Ascending aorta (tissue), 2 donors: ENCODE data around the gene CENPT. TPM values are rescaled to one million over a fixed set of nuclear protein-coding genes. Genes with fewer than 3 reads are reported as not detected.

Experiments used
- DNase-seq, 2 donors: peaks; one replicate each; pipeline ENCODE4 v3.0.0-alpha.2; 2019; ENCODE audit warnings: low spot score in 2 of 2
- H3K27ac ChIP-seq, 2 donors: fragments of 200-600 bp; sonication (generic); one replicate each; pipeline ENCODE4 v1.5.1; 2016 to 2017; ENCODE audit warnings: mild to moderate bottlenecking in 1 of 2
- H3K27me3 ChIP-seq: fragments of 200-600 bp; sonication (generic); one replicate; pipeline ENCODE4 v1.5.1; 2017
- H3K36me3 ChIP-seq, 2 donors: fragments of 200-600 bp; sonication (generic); one replicate each; pipeline ENCODE4 v1.5.1; 2016
- H3K4me1 ChIP-seq, 2 donors: fragments of 200-600 bp; sonication (generic); one replicate each; pipeline ENCODE4 v1.5.1; 2016 to 2017; ENCODE audit warnings: mild to moderate bottlenecking in 1 of 2
- H3K4me3 ChIP-seq, 2 donors: fragments of 200-600 bp; sonication (generic); one replicate each; pipeline ENCODE4 v1.5.1; 2016 to 2017; ENCODE audit warnings: mild to moderate bottlenecking in 1 of 2
- H3K9me3 ChIP-seq, 2 donors: fragments of 200-600 bp; sonication (generic); one replicate each; pipeline ENCODE4 v1.5.1; 2016
- intact Hi-C: fragments of 100-400 bp; cut with DNase I; formaldehyde crosslinking; loops from one replicate; pipeline ENCODE4 v1.15.1; 2023
- total RNA-seq: library from RNA; depleted of rRNA; stranded (reverse); fragments of >200 nt; gene quantifications from one replicate; pipeline ENCODE4 v1.1.0, GENCODE V29; 2016
- TF ChIP-seq, protein P1 (sequence below), 3 experiments: fragments of 200-600 bp in 2 of 3; fragments of 450-650 bp in 1 of 3; sonication (generic) in 2 of 3; IDR thresholded peaks; one replicate each; pipeline ENCODE4 v1.5.1; 2016 to 2019; ENCODE audit warnings: antibody characterized with exemption in 3 of 3, mild to moderate bottlenecking in 1 of 3, moderate library complexity in 1 of 3

The CENPT gene
- total RNA-seq, 1 donor from 2014 or later = 220 TPM

- intact Hi-C loops = no loop called here
- Histone ChIP-seq H3K4me1 (peaks cover 8 to 23% of the 10 kb centered on the region in 2 donors), H3K27ac (no peak overlapping the region), H3K36me3 (no peaks in the 10 kb centered on the region), H3K27me3 (no peaks in the 10 kb centered on the region), H3K4me3 (no peak overlapping the region), H3K9me3 (no peaks in the 10 kb centered on the region)
- no peak for DNase-seq
- TF ChIP-seq, protein P1, sequence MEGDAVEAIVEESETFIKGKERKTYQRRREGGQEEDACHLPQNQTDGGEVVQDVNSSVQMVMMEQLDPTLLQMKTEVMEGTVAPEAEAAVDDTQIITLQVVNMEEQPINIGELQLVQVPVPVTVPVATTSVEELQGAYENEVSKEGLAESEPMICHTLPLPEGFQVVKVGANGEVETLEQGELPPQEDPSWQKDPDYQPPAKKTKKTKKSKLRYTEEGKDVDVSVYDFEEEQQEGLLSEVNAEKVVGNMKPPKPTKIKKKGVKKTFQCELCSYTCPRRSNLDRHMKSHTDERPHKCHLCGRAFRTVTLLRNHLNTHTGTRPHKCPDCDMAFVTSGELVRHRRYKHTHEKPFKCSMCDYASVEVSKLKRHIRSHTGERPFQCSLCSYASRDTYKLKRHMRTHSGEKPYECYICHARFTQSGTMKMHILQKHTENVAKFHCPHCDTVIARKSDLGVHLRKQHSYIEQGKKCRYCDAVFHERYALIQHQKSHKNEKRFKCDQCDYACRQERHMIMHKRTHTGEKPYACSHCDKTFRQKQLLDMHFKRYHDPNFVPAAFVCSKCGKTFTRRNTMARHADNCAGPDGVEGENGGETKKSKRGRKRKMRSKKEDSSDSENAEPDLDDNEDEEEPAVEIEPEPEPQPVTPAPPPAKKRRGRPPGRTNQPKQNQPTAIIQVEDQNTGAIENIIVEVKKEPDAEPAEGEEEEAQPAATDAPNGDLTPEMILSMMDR (IDR thresholded peaks at IDR 0.05) = no peak
Observed at GRCh38 chr16:67853670-67854069, 6.2 kb upstream of the CENPT start.

- peaks cover 39 to 41% of the 10 kb centered on the region in 2 donors for H3K4me1 ChIP-seq
Observed at GRCh38 chr16:67848118-67848517, 625 bp upstream of the CENPT start.

DNA sequence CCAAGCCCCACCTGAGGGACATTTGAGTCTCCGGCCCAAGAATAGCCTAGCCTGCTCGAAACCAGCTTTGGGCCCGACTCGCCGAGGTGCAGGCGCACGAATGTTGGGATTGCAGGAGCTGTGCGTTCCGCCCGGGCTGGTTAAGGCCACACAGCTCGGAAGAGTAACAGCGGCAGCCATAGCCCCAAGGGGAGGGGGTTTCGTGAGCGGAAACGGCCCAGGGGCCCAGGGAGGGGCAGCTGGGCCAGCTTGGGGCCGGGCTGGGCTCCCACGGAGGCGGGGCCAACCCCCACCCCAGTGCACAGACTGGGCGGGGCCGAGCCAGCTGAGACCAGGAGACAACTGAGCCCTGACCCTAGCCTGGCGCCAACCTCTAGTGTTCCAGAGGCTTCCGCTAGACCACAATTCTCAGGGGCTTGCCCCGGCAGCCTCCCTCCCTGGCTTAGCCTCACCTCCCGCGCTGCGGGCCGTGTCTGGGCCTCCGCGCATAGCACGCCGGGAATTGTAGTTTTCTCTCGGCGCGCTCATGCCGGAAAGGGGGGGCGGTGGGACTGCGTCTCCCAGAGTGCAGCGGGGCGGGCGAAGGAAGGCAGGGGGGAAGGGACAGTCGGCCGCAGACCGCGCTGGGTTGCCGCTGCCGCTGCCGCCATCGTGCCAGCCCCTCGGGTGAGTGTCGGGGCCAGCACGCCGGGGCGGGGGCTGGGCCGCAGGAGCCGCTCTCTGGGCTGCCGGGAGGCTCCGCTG lies 1.0 kb downstream of the CENPT start, which contains the start of gene NUTF2:
Gene NUTF2, plus strand, starts transcription at position 614 of the 744 bp plus-strand sequence. CDS start 18,198 bp downstream, outside the sequence.
- intact Hi-C loops = loop anchor here (1.0 to 10.0 kb wide), 6 partner anchors 16 to 1488 kb away; partner anchors contain the start of genes COG8, EDC4, FHOD1 and NIP7
- peak within 1 kb of the TSS; percentile 96 to 97 for H3K4me3 ChIP-seq

More at GRCh38 chr16:67848118-67848517, 625 bp upstream of the CENPT start:
- peak overlapping the region; percentile 96 to 97 for H3K4me3 ChIP-seq
- no peaks in the 10 kb centered on the region for H3K9me3 ChIP-seq
- H3K27me3 ChIP-seq = no peaks in the 10 kb centered on the region
- H3K27ac ChIP-seq = peak overlapping the region; percentile 92 to 98
- DNase-seq = no peak
- H3K36me3 ChIP-seq = no peaks in the 10 kb centered on the region
- intact Hi-C loops = loop anchor here (10.0 kb wide), 2 partner anchors 603 to 1487 kb away; partner anchors contain the start of genes COG8, FHOD1, NIP7 and PDF
- TF ChIP-seq, protein P1 (IDR thresholded peaks at IDR 0.05) = no peak

DNA sequence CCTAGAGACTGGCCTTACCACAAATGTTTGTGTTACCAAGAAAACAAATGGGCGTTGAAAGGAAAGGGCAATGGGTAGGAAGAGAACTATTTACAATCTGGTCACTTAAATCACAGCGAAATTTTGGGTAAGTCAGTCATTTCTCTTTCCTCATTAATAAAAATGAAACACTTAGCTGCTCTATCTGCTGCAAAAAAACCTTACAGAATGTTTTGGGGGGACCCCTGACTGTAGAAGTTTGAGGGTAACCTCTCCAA lies 1.5 kb downstream of the CENPT start:
- H3K27ac ChIP-seq = peak overlapping the region; percentile 92 to 98

More for the DNA sequence above, 1.0 kb downstream of the CENPT start, which contains the start of gene NUTF2:
- TF ChIP-seq, protein P1 (IDR thresholded peaks at IDR 0.05) = no peak
- Histone ChIP-seq H3K4me1 (peaks cover 42% of the 10 kb centered on the region in 2 donors), H3K36me3 (no peaks in the 10 kb centered on the region), H3K27ac (peak within 1 kb of the TSS; percentile 92 to 98), H3K9me3 (no peaks in the 10 kb centered on the region), H3K27me3 (no peaks in the 10 kb centered on the region)
- DNase-seq = peak; percentile 79 to 97

DNA sequence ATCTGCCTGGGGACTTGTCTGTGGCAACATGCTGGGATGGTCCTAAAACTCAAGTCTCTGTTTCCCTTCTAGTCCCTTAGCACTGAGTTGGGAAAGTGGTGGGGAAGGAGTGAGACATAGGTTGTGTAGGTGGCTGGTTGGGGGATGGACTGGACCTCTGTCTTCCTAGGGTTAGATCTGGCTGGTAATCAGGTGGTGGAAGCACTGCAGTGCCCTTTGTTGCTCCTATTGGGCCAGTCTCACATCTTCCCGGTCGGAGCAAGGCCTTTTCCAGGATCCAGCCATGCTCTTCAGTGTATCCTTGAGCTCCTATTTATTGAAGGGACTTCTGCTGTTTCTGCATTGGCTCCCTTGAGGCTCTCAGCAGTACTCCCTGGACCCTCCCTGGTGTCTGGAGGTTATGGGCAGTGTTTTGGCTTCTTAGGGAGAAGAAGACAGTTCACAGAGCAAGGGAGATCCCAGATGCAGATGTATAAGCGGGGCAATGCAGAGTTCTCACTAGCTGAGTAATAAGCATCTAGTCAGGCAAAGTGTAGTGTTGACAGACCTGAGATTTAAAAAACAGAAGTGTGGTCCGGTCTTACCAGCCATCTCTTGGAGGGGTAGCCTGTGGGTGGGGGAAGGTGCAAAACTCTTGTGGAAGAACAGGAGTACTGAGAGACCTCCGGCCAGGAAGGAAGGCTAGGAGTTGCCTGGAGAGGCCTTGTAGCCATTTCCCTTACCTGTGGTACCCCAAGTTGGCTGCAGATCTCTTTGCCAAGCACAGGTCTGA lies 2.0 kb downstream of the CENPT start:
- Histone ChIP-seq H3K9me3 (no peaks in the 10 kb centered on the region), H3K4me1 (peaks cover 42 to 45% of the 10 kb centered on the region in 2 donors), H3K36me3 (no peaks in the 10 kb centered on the region), H3K4me3 (peak overlapping the region; percentile 96 to 97), H3K27me3 (no peaks in the 10 kb centered on the region), H3K27ac (peak overlapping the region; percentile 92 to 98)
- TF ChIP-seq, protein P1 (IDR thresholded peaks at IDR 0.05) = no peak
- no peak for DNase-seq
- intact Hi-C loops = loop anchor here (2.0 to 10.0 kb wide), 5 partner anchors 17 to 1489 kb away; partner anchors contain the start of genes COG8, FHOD1, NIP7 and PDF

More for the DNA sequence above, 1.5 kb downstream of the CENPT start:
- peaks cover 42 to 45% of the 10 kb centered on the region in 2 donors for H3K4me1 ChIP-seq
- no peaks in the 10 kb centered on the region for H3K9me3 ChIP-seq
- no peaks in the 10 kb centered on the region for H3K36me3 ChIP-seq
- no peak for DNase-seq
- peak overlapping the region; percentile 96 to 97 for H3K4me3 ChIP-seq
- no peaks in the 10 kb centered on the region for H3K27me3 ChIP-seq
- intact Hi-C loops = loop anchor here (2.0 to 10.0 kb wide), 5 partner anchors 17 to 1489 kb away; partner anchors contain the start of genes COG8, FHOD1, NIP7 and PDF
- TF ChIP-seq, protein P1 (IDR thresholded peaks at IDR 0.05) = no peak
